Measurements from ENCODE around the gene ITSN1.
"Not testable (repeated sequence)": the region's sequence is repeated elsewhere in the genome, so short reads cannot be mapped to it uniquely, and the experiment has no call there.

ITSN1 gene

DNA sequence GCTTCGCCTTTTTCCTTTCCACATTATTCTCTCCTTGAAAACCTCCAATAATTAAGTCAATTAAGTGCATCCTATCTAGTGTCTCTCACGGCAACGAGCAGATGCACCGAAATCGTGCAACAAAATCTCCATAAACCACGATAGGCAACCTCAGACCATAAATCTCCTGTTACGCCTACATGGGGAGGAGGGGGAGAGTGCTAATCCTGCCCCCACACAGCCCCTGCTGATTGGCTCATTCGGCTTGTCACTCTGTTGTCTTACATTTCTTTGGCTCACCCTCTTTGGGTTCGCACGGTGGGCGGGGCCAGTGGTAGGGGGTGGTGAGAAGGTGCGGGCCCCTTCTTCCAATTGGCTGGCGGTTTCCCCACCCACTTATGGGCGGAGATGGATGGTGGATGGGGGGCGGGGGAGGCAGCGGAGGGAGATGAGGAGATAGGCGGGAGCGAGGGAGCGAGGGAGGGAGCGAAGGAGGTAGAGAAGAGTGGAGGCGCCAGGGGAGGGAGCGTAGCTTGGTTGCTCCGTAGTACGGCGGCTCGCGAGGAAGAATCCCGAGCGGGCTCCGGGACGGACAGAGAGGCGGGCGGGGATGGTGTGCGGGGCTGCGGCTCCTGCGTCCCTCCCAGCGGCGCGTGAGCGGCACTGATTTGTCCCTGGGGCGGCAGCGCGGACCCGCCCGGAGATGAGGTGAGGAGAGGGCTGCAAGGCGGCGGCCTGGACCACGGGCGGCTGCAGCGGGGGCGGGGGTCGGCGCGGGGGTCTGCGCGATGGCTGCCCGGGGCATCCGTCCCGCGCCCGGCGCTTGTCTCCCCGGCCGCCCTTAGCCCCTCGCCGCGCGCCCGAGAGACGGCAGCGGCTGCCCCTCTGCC is at the start of gene ITSN1:
Gene ITSN1 (plus strand): TSS at position 475 of the 869 bp plus-strand sequence. CDS start 76,328 bp downstream, outside the sequence.
- DNase-seq (ENCODE audit: low spot score) = peak; percentile 85

DNA sequence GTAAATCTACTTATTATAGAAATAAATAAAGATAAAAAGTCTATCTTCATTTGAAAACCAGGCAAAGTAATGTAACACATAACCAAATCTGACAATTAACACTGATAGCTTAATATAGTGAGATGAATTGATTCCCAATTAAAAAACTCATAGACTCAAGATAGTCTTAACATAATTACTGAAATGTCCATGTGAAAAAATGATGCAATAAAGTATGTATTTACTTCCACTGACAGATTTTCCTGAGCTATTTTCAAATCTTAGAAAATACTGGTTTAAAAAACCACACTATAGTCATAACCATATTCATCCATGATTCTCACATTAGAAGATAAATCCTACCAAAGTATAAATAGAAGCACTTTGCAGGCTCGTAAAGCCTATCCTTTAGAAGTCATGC is 44.2 kb upstream of the ITSN1 start:
- no peak for DNase-seq (ENCODE audit: low spot score)

- DNase-seq (ENCODE audit: low spot score) = no peak
Measured at GRCh38 chr21:33608559-33608958, 33.7 kb upstream of the ITSN1 start.

DNA sequence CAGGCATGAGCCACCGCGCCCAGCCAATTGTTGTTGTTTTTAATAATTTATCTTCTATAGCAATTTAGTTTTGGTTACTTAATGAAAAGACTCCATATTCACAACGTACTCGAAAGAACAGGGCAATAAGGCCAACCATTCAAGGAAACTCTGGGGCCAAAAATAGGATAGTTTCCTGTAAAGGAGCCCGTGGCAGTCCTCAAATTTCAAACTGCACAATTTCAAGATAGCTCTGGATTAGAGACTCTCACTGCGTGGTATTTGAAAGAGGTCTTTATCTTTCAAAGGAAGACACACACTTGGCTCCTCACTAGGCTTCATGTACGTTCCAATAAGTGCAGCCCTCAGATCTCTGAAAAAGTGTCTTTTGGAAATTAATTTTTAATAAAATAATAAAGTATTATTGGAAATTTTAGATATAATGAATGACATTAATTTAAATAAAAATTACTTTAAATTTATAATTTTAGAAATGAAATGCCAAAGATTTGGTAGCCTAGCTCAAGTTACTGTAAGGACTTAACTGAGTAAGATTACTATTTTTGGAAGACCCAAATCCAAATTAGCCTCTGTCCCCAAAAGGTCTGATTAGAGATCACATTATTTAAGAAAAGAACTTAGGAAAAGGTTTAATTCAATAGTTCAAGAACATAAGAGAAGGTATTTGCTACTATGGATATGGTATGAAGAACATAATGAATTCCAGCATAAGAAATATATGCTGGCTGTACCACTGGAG is 31.1 kb upstream of the ITSN1 start:
- DNase-seq (ENCODE audit: low spot score) = no peak

DNA sequence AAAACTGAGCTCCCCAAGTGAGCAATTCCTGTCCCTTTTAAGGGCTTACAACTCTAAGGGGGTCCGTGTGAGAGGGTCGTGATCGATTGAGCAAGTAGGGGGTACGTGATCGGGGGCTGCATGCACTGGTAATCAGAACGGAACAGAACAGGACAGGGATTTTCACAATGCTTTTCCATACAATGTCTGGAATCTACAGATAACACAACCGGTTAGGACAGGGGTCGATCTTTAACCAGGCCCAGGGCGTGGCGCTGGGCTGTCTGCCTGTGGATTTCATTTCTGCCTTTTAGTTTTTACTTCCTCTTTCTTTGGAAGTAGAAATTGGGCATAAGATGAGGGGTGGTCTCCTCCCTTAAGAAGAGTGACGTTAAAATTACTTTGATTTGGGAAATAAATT is 24.7 kb upstream of the ITSN1 start:
- DNase-seq (ENCODE audit: low spot score) = not testable (repeated sequence)

GRCh38 chr21:33618407-33618806 is 23.9 kb upstream of the ITSN1 start:
- DNase-seq (ENCODE audit: low spot score) = no peak

- DNase-seq (ENCODE audit: low spot score) = no peak
Measured at GRCh38 chr21:33619726-33620125, 22.6 kb upstream of the ITSN1 start.

DNA sequence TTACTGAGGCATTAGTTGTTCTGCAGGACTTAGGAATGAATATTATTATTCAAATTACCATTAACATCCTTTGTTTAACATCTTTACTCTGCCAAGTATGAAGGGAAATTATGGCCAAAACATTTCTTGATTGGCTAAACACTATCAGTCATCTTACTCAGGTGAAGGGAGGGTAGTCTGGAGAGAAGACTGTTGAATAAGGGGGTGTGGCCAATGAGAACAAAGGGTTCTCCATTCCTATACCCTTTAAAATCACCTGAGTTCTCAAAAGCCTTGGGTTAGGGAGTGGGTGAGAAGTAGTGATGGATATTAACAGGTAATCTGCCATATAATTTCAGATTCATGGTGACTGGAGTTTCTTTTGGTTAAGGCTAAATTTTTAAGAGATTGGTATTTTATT is 20.0 kb upstream of the ITSN1 start:
- no peak for DNase-seq (ENCODE audit: low spot score)

DNA sequence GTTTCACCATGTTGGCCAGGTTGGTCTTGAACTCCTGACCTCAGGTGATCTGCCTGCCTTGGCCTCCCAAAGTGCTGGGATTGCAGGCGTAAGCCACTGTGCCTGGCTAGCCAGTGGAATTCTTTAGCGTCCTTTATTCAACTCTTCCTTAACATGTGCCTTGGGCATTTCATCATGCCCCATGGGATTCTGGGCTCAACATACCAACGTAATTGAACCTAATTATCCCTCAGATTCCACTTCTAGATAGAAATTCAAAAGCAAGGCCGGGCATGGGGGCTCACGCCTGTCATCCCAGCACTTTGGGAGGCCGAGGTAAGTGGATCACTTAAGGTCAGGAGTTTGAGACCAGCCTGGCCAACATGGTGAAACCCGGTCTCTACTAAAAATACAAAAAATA is 16.1 kb upstream of the ITSN1 start:
- DNase-seq (ENCODE audit: low spot score) = not testable (repeated sequence)

- no peak for DNase-seq (ENCODE audit: low spot score)
Measured at GRCh38 chr21:33634254-33634653, 8.0 kb upstream of the ITSN1 start.

DNA sequence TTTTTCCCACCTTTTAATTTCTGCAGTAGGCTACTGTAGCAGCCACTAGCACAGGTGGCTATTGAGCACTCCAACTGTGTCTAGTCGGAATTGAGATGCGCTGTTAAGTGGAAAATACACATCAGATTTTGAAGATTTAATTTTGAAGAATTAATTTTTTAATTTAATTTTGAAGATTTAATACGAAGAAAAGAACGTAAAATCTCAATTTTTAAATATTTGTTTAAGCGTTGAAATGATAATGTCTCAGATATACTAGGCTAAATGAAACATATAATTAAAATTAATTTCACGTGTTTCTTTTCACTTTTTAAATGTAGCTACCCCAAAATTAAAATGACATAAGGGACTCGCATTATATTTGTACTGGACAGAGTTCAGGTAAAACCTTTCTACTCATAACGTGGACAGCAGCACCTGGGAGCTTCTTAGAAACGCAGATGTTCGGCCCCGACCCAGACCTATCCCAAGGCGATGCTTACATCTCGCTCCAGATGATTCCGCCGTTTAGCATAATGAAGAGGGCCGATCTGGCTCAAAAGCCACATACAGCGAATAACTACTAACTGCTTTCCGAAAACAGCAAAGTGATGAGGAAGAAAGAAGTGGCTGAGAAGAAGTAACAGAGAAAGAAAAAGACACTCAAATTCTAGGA is 1.5 kb upstream of the ITSN1 start:
- no peak for DNase-seq (ENCODE audit: low spot score)

DNA sequence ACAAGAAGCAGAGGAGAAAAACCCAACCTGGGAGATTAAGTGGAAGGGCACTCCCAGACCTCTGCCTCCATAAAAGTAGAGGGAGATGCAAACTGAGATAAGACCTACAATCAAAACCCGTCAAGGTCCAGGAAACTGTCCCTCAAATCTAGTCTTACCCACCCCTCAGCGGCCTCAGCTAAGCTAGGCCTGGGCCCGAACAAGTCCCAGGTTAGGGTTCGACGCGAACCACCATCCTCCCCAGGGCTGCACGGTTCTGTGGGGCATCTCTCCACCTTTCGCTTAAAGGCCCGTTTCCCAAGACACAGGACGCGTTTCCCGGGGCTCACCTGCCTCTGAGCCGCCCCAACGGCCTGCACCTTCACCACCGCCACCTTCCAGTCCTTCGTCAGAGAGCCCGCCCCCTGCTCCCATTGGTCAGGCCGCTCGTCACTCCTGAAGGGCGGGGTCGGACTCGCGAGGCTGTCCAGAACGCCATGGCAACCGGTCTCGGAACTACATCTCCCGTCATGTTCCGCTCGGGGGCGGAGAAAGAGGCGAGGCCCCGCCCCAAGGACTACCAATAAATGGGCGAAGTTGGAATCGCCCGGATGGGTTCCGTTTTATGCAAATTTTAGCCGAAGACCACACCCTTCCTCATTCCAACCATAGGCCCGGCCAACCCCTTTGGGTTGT is 812 bp upstream of the ITSN1 start, which contains the start of gene CRYZL1:
Gene CRYZL1 (minus strand): TSS at position 390 of the 675 bp plus-strand sequence. CDS start 10,190 bp downstream, outside the sequence.
- DNase-seq (ENCODE audit: low spot score) = peak; percentile 78

GRCh38 chr21:33642896-33643657 is 776 bp downstream of the ITSN1 start:
- no peak for DNase-seq (ENCODE audit: low spot score)

DNA sequence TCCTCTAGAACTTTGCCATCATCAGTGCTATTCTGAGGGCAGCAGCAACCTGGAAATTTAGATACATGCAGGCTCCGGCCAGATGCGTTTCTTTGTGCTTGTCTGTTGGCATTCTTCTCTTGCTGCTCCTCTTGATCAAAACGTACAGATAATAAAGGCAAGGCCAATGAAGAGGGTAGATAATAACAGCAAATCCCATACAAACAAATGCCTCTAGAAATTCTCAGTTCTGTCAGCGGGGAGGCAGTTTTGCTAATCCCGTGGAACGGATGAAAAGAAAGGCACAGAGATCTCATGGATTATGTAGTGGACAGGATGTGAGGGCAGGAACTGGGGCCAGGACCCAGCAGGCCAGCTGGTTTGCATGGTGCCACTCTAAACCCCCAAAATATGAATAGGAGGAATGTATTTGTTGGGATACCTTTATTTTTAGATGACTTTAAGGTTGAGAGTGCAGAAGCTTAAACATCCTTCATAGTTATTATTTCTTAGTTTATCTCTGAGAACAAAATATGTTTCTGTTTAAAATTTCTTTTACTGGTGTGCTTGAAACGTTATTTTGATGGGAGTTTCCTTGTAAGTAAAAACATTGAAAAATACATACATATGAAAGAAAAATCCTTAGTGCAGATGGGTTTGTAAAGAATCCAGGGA is 1.5 kb downstream of the ITSN1 start:
- no peak for DNase-seq (ENCODE audit: low spot score)

- no peak for DNase-seq (ENCODE audit: low spot score)
Measured at GRCh38 chr21:33644383-33645074, 2.2 kb downstream of the ITSN1 start.

- DNase-seq (ENCODE audit: low spot score) = no peak
Measured at GRCh38 chr21:33645730-33646129, 3.4 kb downstream of the ITSN1 start.

DNA sequence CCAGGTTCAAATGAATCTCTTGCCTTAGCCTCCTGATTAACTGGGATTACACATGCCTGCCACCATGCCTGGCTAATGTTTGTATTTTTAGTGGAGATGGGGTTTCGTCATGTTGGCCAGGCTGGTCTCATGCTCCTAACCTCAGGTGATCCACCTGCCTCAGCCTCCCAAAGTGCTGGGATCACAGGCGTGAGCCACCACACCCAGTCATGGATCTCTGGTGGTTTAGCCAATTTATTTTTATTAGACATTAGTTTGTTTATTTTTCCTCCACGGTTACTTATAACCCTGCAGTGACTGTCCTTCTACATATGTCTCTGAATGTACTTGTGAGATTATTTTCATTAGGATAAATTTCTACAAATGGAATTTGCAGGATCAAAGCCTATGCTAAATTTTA is 5.3 kb downstream of the ITSN1 start:
- no peak for DNase-seq (ENCODE audit: low spot score)

DNA sequence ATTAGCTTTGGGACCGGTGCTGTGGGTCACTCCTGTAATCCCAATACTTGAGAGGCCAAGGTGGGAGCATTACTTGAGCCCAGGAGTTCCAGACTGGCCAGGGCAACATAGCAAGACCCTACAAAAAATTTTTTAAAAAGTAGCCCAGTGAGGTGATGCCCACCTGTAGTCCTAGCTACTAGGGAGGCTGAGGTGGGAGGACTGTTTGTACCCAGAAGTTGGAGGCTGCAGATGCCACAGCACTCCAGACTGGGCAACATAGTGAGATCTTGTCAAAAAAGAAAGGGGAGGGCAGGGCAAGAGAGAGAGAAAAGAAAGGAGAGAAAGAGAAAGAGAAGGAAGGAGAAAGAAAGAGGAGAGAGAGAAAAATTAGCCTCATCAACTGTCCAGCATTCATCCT is 6.3 kb downstream of the ITSN1 start:
- DNase-seq (ENCODE audit: low spot score) = no peak

- no peak for DNase-seq (ENCODE audit: low spot score)
Measured at GRCh38 chr21:33650230-33650629, 7.9 kb downstream of the ITSN1 start.

GRCh38 chr21:33650929-33651509 is 8.7 kb downstream of the ITSN1 start:
- no peak for DNase-seq (ENCODE audit: low spot score)

Data from HuH-7 (cell line).